NCI-H2196 treated with DMSO at 0.1 percent for 48 hours (cell line): ENCODE data around the gene SPATA3.
"Not testable (repeated sequence)": the region's sequence is repeated elsewhere in the genome, so short reads cannot be mapped to it uniquely, and the experiment has no call there.

Source experiments
- DNase-seq: peaks from one replicate; lab custom pipeline; 2025; ENCODE audit not compliant: unreplicated experiment; lab: John Stamatoyannopoulos, UW

Gene SPATA3

DNA sequence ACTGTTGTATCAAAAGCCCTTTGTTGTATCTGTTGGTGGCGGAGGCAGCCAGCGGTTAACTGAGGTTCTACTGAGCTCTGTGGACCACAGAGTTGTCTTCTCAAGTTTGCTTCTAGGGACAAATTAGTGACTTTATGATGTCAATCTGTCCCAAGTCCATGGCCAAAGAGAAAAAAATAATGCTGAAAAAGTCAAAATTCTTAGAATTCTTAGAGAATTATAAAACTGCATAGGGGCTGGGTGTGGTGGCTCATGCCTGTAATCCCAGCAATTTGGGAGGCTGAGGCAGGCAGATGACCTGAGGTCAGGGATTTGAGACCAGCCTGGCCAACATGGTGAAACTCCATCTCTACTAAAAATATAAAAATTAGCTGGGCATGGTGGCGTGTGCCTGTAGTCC lies 29.1 kb downstream of the SPATA3 start:
- DNase-seq: not testable (repeated sequence)

DNA sequence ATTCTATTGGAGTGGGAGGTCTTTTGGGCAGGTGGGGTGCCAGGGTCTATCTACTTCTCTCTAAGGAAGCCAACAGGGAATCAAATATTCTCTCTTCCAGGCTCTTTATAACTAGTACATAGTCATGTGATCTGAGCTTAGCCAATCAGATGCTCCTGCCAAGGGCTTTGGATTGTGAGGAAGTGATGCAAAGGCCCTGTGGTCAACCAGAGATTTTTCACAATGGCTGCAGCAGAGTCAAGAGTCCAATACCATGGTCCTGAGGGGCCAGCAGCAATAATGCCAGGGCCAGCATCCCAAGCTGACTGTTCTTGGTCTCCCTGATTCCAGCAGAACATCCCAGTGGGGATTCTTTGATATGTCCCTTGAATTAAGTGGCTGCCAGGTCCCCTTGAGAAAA lies 33.0 kb downstream of the SPATA3 start:
- DNase-seq: no peak

DNA sequence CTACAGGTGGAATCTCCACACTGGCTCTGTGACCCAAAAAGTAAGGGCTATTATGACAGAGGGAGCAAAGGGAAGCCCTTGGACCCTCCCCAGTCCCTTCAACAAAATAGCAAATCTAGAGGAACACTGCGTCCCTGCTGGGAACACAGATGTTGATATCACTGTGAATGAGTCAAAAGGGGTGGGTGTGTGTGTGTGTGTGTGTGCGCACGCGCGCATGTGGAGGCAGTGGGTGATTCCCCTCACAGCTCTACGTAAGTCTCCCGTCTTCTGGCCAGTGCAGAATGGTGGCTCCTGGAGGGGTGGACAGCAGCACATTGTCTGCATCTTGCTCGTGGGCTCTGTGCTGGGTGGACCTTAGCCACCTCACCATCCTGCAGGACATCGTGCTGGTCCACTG lies 33.6 kb downstream of the SPATA3 start:
- no peak for DNase-seq

DNA sequence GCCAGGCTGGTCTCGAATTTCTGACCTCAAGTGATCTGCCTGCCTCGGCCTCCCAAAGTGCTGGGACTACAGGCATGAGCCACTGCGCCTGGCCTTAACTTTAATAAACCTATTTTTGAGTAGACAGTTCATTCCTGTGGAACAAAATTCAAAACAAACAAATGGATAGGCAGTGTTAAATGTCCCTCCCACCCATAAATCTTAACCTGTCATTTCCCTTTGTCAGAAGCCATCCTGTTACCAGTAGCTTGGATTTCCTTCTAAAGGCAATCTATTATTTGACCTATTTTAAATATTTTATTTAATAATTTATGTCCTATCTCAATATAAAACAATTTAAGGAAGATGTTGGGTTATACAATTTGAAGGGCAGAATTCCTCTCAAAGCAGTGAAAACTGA lies 34.8 kb downstream of the SPATA3 start:
- no peak for DNase-seq

DNA sequence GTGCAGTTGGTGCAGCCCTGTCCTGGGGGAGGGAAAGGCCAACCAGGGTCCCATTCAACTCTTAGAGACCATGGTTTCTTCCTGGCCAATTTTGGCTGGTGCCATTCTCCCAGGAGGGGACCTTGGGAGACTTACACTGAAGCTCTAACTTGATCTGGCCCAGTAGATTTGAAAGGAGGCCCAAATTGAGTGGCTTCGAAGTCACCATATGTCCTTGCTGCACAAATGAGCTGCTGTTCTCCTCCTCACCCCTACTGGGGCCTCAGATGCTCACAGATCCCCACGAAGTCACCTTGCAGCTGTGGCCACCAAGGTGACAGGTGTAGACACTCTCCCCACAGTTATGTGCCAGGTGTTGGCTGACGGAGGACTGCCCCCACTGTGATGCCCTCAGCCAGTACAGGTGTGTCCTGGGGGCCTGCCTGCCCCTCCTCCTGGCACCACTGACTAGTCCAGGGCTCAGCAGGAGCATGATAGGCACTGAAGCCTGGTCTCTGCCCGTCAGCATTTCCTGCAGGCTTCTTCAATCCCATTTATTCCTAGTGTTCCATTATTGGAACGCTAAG lies 36.7 kb downstream of the SPATA3 start:
- DNase-seq: no peak

DNA sequence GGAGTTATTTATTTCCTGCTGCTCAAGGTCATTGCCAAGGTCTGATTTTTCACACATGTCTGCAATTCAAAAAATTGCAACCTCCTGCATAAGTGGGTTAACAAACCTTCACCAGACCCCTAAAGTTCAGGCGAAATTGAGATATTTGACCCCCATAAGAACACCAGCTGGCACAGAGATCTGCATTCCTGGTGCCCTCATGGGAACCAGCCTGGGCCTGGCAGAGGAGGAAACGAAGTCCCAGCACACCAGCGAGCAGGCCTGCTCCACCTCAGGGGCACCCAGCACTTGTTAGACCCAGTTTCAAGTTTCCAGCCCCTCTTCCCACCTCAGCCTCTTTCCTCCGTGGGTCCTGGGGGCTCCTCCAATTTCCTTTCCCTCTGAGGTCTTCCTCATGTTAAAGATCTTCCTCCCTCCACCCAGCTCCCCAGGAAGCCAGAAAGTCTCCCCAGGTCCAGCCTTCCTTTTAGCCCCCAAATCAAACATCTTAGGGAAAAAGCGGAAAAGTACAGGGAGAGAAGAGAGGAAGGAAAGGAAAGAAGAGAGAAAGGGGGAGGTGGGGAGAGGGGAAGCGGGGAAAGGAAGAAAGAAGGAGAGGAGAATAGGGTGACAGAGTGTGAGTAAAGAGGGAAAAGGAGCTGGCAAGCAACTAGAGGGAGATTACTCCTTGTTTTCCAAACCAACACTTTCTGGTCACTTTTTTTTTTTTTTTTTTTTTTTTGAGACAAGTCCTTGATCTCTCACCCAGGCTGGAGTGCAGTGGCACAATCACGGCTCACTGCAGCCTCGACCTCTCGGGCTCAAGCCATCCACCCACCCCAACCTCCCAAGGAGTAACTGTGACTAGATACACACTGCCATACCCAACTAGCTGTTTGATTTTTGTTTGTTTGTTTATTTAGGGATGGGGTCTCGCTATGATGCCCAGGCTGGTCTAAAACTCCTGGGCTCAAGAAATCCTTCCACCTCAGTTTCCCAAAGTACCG lies 37.5 kb downstream of the SPATA3 start:
- DNase-seq: no peak

DNA sequence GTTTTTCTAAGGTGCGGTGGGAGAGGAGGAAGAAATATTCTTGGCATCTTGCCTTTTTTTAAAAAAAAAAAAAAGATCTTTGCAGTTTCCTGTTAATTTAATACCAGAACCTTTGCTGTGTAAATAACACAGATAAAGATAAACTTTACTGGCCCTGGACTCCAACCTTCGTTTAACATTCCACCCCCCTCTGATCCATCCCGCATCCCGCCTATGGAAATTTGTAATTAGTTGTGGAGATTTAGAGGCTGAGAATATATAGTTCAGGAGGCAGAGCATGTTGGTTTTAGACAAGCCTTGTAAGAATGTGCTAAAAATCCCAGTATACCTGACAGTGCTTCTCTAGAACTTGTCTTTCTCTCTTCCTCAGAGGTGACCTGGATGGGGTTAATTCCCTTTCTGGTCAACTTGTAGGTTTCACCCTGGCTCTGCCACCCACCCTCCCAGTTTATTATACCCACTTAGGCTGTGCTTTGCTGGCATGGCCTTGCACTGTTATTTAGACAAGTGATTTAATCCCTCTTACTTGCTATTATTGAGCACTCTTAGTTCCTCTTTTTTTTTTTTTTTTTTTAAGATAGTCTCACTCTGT lies 38.5 kb downstream of the SPATA3 start:
- no peak for DNase-seq

DNA sequence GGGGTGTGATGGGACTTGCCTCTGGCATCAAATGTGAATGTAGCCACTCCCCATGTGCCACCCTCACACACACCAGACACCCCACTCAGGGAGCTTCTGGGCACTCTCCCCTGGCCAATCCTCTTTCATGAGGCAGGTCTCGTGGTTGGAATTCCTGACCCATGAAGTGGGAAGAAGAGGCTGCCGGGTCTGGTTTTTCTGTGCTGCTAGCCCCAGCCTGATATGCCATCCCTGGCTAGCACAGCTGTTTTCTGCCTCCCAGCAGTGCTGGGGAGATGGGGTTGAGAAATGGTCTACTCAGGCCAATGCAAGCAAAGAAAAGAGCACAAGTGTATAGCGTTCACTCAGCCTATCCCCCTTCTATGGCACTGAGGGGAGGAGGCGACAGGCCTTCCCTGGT lies 40.2 kb downstream of the SPATA3 start:
- DNase-seq: no peak

DNA sequence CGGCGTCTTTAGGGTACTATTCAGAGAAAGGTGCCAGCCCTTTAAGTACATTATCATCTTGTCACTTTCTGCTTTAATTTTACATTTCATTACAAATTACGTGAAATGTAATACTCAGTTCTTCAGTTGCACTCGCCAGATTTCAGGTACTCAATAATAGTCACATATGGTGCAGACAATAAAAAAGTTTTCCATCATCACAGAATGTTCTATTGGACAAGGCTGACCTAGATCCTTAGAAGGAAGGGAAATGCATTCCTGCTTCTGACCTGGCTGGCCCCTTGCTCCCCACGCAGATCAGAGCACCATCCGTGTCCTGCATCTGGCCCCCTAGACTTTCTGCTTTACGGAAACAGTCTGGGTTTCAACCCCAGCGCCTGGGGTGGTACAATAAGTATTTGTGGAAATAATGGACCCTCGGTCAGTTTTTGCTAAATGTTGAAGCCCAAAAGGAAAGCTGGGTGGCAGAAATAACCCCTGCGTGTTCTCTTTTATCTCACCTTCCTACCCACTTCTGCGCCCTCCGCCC lies 40.7 kb downstream of the SPATA3 start:
- no peak for DNase-seq

DNA sequence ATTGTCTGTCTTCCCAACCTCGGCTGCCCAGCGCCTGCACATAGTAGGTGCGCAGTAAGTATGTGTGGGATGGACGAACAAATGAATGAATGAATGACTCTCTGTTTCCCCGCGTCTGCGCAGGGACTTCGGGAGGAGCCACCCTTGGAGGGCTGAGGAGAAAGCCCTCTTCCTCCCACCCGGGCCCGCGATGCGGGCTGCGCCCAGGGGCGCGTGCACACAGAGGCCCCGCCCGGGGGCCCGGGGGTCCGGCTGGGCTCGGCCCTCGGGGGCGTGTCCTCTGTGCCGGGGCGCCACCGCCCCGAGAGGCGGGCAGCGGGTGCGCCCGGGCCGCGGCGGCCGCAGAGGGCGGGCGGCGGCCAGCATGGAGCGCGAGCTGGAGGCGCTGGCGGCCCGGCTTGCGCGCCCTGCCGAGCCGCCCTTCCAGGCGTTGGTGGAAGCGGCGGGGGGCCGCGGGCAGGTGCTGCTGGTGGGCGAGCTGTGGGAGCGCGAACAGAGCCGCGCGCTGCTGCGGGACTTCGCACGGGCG lies 41.3 kb downstream of the SPATA3 start, which contains the start of gene C2orf72:
TSS of gene C2orf72 (plus strand) at position 322 of the 529 bp plus-strand sequence. CDS start at position 365, 43 bp downstream.
- DNase-seq: no peak

DNA sequence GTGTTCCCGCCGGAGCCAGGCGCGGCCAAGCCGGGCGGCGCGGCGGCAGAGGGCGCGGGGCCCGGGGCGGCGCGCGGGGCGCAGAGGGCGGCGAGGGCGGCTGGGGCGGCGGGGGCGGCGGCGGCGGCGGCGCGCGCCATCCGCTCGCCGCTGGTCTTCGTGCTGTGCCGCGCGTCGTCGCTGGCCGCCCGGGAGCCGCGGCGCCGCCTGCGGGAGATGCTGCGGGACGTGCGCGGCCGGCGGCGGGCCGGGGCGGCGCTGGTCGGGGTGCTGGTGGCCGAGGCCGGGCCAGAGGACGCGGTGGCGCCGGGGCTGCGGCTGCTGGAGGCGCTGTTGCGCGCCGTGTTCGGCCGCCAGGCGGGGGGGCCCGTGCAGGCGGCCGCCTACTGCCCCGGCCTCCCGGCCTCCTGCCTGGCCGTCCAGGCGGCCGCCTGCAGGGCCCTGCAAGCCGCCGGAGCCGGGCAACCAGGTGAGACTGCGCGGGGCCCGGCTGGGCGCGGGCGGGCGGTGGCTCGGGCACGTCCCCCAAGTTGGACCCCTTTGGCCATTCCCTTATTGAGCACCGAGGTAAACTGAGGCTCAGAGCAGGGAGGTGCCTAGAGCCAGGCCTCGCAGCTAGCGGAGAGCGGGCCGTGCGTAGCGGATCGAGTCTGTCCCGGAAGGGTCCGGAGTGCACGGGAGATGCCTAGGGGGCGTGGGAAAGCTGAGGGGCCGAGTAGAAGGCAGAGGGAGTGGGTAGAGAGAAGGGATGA lies 42.0 kb downstream of the SPATA3 start:
- no peak for DNase-seq

DNA sequence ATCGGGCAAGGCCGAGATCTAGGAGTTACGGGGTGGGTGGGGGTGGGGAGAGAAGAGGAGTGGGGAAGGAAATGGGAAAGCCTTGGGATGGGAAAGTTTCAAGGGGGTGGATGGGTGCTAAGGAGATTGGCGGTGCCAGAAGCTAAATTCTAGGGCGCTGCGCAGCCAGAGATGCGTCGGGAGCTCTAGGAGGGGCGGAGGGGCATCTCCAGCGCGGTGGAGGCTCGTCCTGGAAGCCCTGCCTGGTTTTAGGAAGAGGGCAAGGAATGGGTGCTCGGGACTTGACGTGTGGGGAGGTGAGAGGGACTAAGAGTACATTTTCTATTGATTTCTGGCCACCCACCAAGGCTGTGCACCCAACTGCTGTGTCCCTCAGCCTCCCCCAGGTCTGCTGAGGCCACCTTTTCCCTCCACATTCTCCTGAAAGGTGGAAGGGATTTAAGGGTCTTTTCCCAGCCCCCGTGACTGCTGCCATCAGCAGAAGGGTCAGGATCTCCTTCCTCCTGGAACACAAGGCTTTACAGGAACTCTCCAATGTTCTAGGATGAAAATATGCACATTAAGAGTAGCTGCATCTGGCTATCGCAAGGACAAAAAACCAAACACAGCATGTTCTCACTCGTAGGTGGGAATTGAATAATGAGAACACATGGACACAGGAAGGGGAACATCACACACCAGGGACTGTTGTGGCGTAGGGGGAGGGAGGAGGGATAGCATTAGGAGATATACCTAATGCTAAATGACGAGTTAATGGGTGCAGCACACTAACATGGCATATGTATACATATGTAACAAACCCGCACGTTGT lies 42.8 kb downstream of the SPATA3 start:
- DNase-seq: no peak

DNA sequence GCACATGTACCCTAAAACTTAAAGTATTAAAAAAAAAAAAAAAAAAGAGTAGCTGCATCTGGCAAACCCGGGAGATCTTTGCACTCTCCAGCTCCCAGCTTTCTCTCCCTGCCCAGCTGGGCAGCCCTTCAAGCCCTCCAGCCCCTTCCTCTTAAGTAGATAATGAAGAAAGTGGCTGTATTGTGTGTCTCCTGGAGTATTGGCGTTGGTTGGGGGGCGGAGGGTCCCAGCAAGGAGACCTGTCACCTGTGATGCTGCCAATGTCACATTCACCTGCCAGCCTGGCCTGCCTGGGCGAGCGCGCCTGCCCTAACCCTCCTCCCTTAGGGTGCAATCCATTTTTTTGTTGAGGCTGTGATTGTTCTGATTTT lies 43.4 kb downstream of the SPATA3 start:
- no peak for DNase-seq

DNA sequence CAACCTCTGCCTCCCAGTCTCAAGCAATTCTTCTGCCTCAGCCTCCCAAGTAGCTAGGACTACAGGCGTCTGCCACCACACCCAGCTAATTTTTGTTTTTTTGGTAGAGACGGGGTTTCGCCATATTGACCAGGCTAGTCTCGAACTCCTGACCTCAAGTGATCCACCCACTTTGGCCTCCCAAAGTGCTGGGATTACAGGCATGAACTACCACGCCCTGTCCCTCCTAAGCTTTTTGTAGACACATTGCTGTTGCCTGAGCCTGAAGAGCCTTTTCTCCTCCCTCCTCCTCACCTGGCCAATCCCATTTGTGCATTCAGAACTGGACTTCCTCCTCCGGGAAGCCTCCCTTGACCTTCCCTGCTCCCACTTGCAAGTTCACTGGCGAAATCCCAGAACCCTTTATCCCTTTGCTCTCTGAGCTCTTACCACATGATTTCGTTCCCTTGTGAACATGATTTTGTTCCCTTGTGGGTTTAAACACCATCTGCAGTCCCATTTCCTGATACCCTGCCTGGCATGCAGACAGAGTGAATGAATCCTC lies 44.0 kb downstream of the SPATA3 start:
- no peak for DNase-seq

DNA sequence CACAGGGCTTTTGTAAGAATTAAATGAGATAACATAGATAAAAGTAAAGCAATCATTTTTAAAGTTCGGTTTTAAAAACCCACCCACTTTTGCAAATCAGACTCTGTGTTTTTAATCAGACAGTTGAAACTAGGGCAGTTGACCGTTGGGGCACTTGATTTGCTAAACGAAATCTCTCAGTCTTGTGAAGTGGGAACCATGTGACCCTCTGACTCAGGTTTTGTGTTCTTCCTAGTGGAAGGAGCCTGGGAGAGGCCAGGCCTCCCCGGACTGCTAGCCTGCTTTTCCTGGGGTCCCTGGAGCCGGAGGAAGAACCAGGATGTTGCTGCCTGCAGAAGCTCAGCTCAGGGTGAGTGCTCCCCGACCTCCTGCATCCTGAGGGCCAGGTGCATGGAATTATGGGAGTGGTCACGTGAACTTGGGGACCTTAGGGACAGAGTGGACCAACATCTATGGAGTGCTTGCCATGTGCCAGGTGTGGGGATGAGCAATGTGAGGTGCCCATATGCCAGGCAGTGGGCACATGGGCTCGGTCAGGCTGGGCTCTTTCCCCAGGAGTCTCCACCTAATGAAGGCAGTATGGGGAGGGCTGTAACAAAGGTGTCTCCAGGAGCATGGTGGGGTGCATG lies 45.3 kb downstream of the SPATA3 start:
- DNase-seq: no peak

DNA sequence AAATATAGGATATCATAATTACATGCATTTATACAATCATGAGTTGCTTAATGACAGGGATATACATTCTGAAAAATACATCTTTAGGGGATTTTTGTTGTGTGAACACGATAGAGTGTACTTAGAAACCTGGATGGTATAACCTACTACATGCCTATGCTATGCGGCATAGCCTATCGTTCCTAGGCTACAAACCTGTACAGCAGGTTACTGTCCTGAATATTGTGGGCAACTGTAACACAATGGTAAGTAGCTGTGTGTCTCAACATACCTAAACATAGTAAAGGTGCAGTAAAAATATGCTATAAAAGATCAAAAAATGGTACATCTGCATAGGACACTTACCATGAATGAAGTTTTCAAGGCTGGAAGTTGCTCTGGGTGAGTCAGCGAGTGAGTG lies 47.9 kb downstream of the SPATA3 start:
- no peak for DNase-seq

DNA sequence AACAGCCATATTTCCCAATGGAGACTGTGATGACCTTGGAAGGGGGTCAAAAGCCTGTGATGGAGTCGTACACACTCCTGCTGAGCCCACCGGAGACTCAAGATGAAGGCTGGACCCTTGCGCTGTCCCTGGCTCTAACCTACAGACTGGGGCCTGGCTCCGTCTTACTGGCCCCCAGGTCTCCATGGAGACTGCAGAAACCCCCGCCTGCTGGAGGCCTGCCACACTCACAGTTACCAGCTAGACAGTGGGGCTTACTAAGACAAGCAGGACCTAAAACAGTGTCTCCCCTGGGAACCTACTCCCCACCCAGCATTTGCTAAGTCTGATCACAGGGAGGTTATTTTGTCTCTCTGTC lies 51.0 kb downstream of the SPATA3 start:
- DNase-seq: no peak

DNA sequence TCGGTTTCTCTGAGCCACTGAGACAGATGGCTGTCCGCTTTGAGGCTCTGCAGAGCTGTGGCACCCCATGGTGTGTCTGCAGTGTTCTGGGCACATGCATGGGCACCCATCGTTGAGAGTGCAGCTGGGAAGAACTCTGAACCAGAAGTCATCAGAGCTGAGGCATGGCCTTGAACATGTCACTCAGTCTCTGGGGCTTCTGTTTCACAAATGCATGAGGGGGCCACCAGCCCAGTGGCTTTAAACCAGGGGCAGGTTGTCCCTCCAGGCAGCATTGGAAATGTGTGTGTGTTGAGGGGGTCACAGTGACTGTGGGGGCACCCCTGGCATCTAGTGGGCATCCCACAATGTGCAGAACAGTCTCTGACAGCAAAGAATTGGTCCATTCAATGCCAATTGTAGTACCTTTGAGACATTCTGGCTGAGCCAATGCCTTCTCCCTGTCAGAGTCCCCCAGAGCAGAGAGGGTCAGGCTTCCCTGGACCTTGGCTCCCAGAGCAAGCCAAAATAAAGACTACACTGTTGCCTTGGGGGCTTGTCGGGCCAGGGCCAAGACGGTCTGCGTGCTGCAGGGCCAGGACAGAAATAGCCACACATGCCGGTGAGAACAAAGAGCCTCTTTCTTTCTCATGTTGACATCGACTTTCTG lies 51.5 kb downstream of the SPATA3 start:
- DNase-seq: no peak
